ENCODE results near the gene PAX9. TPM values are rescaled to one million over a fixed set of nuclear protein-coding genes. Genes with fewer than 3 reads are reported as not detected.

The PAX9 gene
- total RNA-seq (2014; rRNA removed) = 14.3 and 14.9 TPM in 2 replicates
- percentile 91 among the genes with signal in this experiment for Bru-seq, nascent RNA
- percentile 72 among the genes with signal in this experiment for BruChase-seq, experiment 1, labeled RNA remaining after a 6-hour chase
- percentile 90 among the genes with signal in this experiment for BruChase-seq, experiment 2, labeled RNA remaining after a 2-hour chase
- long read RNA-seq, full-length matches to known transcripts = 14 of 63 reads
- long read RNA-seq, partial matches to known transcripts = 33 of 63 reads
- long read RNA-seq, other reads (novel, unspliced or antisense) = 16 of 63 reads

DNA sequence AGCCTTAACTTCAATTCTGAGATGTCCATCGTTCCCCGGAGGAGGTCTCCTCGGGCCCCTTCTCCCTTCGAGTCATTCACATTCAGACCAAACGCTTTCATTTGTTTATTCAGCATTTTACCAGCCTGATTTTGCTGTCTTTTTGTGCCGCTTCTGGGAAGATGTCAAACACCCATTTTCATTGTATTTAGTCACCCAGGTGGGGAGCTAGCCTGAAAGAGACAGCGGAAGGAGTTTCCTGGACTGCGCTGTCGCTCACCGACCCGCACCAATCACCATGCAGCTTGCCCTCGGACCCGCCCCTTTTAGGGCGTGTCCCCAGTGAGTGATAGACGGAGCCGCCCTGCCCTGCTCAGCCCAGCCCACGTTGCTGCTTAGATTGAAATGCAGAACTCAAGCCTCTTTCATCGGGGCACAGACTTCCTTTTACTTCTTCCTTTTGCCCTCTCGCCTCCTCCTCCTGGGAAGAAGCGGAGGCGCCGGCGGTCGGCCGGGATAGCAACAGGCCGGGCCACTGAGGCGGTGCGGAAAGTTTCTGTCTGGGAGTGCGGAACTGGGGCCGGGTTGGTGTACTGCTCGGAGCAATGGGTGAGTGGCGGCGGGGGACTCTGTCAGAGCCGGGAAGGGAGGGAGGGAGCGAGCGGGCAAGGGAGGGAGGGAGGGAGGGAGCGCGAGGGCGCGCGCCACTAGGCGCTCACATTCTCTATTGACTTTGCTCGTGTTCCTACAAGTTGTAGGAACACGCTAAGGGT, at the start of gene PAX9:
Gene PAX9 (plus strand): TSS at position 355 of the 752 bp plus-strand sequence. CDS start 230 bp downstream, at position 585.
- Histone ChIP-seq H3K4me1 (ENCODE audit: insufficient read depth, low read length) (peaks cover 23% of the 10 kb centered on the region), H3K27ac (ENCODE audit: low read length) (peak within 1 kb of the TSS; percentile 77)

DNA sequence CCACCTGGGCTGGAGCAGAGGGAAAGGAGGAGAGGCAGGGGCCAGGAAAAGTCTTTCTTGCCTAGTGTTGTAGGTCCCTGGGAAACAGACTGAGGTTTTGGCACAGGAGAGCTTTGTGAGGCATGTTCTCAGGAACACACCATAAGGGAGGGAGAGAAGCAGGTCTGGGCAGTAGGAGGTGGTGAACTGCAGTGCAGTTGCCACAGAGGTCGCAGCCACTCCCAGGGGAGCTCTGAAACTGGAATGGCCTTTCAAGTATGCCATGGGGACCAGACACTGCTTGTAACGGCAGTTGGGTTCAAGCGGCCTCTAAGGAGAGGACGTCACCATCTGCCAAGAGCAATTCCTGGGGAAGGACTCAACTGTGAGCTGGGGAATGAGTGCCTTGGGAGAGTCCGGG, 43.8 kb upstream of the PAX9 start:
- CTCF ChIA-PET = no interaction called here
- Histone ChIP-seq H3F3A (ENCODE audit: low read length, unreplicated experiment) (no peaks in the 10 kb centered on the region), H3K4me1 (ENCODE audit: insufficient read depth, low read length) (peaks cover 21% of the 10 kb centered on the region), H3K9me2 (replicated peaks; ENCODE audit: low read length) (no peaks in the 10 kb centered on the region), H3K4me3 (ENCODE audit: low read length) (no peak overlapping the region), H3K36me3 (ENCODE audit: low read depth, low read length) (no peaks in the 10 kb centered on the region), H4K20me1 (ENCODE audit: low read length) (no peaks in the 10 kb centered on the region), H3K9me3 (ENCODE audit: low read length) (no peaks in the 10 kb centered on the region), H3K79me2 (ENCODE audit: low read length) (no peaks in the 10 kb centered on the region), H3K4me2 (ENCODE audit: low read length) (no peak overlapping the region), H3K27ac (ENCODE audit: low read length) (no peak overlapping the region), H3K27me3 (ENCODE audit: low read length) (no peaks in the 10 kb centered on the region), H2AFZ (ENCODE audit: low read length) (no peak overlapping the region), H3K9ac (ENCODE audit: low read length) (no peak overlapping the region)
- ATAC-seq = no peak
- no peak for TF ChIP-seq EZH2 (IDR thresholded peaks at IDR 0.05; ENCODE audit: low read length, unreplicated experiment)
- no peak for TF ChIP-seq EZH2phosphoT487 (IDR thresholded peaks at IDR 0.05; ENCODE audit: borderline replicate concordance, low read length)
- TF ChIP-seq, protein P1, sequence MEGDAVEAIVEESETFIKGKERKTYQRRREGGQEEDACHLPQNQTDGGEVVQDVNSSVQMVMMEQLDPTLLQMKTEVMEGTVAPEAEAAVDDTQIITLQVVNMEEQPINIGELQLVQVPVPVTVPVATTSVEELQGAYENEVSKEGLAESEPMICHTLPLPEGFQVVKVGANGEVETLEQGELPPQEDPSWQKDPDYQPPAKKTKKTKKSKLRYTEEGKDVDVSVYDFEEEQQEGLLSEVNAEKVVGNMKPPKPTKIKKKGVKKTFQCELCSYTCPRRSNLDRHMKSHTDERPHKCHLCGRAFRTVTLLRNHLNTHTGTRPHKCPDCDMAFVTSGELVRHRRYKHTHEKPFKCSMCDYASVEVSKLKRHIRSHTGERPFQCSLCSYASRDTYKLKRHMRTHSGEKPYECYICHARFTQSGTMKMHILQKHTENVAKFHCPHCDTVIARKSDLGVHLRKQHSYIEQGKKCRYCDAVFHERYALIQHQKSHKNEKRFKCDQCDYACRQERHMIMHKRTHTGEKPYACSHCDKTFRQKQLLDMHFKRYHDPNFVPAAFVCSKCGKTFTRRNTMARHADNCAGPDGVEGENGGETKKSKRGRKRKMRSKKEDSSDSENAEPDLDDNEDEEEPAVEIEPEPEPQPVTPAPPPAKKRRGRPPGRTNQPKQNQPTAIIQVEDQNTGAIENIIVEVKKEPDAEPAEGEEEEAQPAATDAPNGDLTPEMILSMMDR (conservative IDR thresholded peaks at IDR 0.05; ENCODE audit: low read depth, low read length) = no peak
- BruUV-seq (replicated peaks) = no TSS peak
- no peak for DNase-seq
- intact Hi-C loops (cut with micrococcal nuclease) = no loop called here
- POLR2A ChIA-PET (ENCODE audit: unreplicated experiment) = no interaction called here

More for the DNA sequence above, at the start of gene PAX9:
- no peaks in the 10 kb centered on the region for H3K9me3 ChIP-seq (ENCODE audit: low read length)
- no peak for TF ChIP-seq EZH2 (IDR thresholded peaks at IDR 0.05; ENCODE audit: low read length, unreplicated experiment)
- TF ChIP-seq, protein P1 (conservative IDR thresholded peaks at IDR 0.05; ENCODE audit: low read depth, low read length) = no peak
- no peaks in the 10 kb centered on the region for H4K20me1 ChIP-seq (ENCODE audit: low read length)
- 0 out of 2 replicates have a peak, but pooled peaks cover 3% of the 10 kb centered on the region for H3K36me3 ChIP-seq (ENCODE audit: low read depth, low read length)
- ChIA-PET CTCF (interaction anchor here (0.6 to 1.2 kb wide), 6 partner anchors 13 to 492 kb away, joined by 3 to 4 read pairs (median 4); no protein-coding TSS in a partner anchor), POLR2A (ENCODE audit: unreplicated experiment) (interaction anchor here (0.6 to 0.9 kb wide), 3 partner anchors 455 to 536 kb away, joined by 3 read pairs; no protein-coding TSS in a partner anchor)
- no peaks in the 10 kb centered on the region for H3K9me2 ChIP-seq (replicated peaks; ENCODE audit: low read length)
- peak within 1 kb of the TSS; percentile 89 for H3K4me3 ChIP-seq (ENCODE audit: low read length)
- H2AFZ ChIP-seq (ENCODE audit: low read length) = peak within 1 kb of the TSS; percentile 71
- DNase-seq (peak; percentile 99), ATAC-seq (peak; percentile 78)
- intact Hi-C loops (cut with micrococcal nuclease) = loop anchor here (2.0 to 5.0 kb wide), 2 partner anchors 344 to 925 kb away; no protein-coding TSS in a partner anchor
- no peaks in the 10 kb centered on the region for H3F3A ChIP-seq (ENCODE audit: low read length, unreplicated experiment)
- H3K9ac ChIP-seq (ENCODE audit: low read length) = peak within 1 kb of the TSS; percentile 92
- peaks cover 47% of the 10 kb centered on the region for H3K79me2 ChIP-seq (ENCODE audit: low read length)
- no TSS peak for BruUV-seq (replicated peaks)
- peak within 1 kb of the TSS; percentile 96 for H3K4me2 ChIP-seq (ENCODE audit: low read length)
- H3K27me3 ChIP-seq (ENCODE audit: low read length) = no peaks in the 10 kb centered on the region
